ENCODE data around the gene SOCS6. TPM values are rescaled to one million over a fixed set of nuclear protein-coding genes. Genes with fewer than 3 reads are reported as not detected.
A peak's percentile ranks its signal among the peaks of the same experiment; 100 is the strongest.

SOCS6 gene
- total and polyA plus RNA-seq, 2 experiments from 2014 or later, result 4.4 to 13.3 TPM

GRCh38 chr18:70372450-70373041 is 83.7 kb downstream of the SOCS6 start:
- no peaks in the 10 kb centered on the region for H3K4me1 ChIP-seq (ENCODE audit: insufficient read depth)
- no peaks in the 10 kb centered on the region for H3K79me2 ChIP-seq (replicated peaks; ENCODE audit: insufficient read depth)
- H2AFZ ChIP-seq, result peak overlapping the region; percentile 86
- no peak overlapping the region for H3K27ac ChIP-seq (ENCODE audit: low read depth)
- no peak overlapping the region for H3K4me2 ChIP-seq
- no peaks in the 10 kb centered on the region for H4K20me1 ChIP-seq (replicated peaks; ENCODE audit: insufficient read depth)
- Mint-ChIP-seq H3K4me1 (peaks cover 3% of the 10 kb centered on the region; the same call in 1 of the 3 replicates), H3K9me3 (no peaks in the 10 kb centered on the region), H3K27ac (no peak overlapping the region), H3K4me3 (no peak overlapping the region), H3K36me3 (ENCODE audit: low read depth) (no peaks in the 10 kb centered on the region; the same call in 2 of the 3 replicates), H3K27me3 (ENCODE audit: insufficient read depth, low read depth, poor library complexity) (no peaks in the 10 kb centered on the region)
- ATAC-seq (no peak), DNase-seq (ENCODE audit: low spot score) (no peak)
- H3K4me3 ChIP-seq, result no peak overlapping the region
- no peak for TF ChIP-seq EZH2 (IDR thresholded peaks at IDR 0.05; ENCODE audit: low read depth, unreplicated experiment)
- TF ChIP-seq ZNF331 (CRISPR knock-in tag; IDR thresholded peaks at IDR 0.05; ENCODE audit: low read depth), result no peak
- TF ChIP-seq STAT1 (IDR thresholded peaks at IDR 0.05; ENCODE audit: unreplicated experiment), result no peak
- no peak for TF ChIP-seq ZNF462 (CRISPR knock-in tag; IDR thresholded peaks at IDR 0.05)
- TF ChIP-seq ZNF114 (CRISPR knock-in tag; IDR thresholded peaks at IDR 0.05), result no peak
- no peak for TF ChIP-seq CREB1 (CRISPR knock-in tag; IDR thresholded peaks at IDR 0.05; ENCODE audit: low read depth)
- TF ChIP-seq NANOG (IDR thresholded peaks at IDR 0.05; ENCODE audit: borderline replicate concordance), result no peak
- no peak for TF ChIP-seq JUNB (IDR thresholded peaks at IDR 0.05; ENCODE audit: unreplicated experiment)
- TF ChIP-seq POLR2AphosphoS5 (IDR thresholded peaks at IDR 0.05; ENCODE audit: low read depth), result no peak
- TF ChIP-seq REST (IDR thresholded peaks at IDR 0.05; ENCODE audit: unreplicated experiment), result no peak
- TF ChIP-seq EZH2phosphoT487 (IDR thresholded peaks at IDR 0.05; ENCODE audit: unreplicated experiment), result no peak
- TF ChIP-seq CTCF (conservative IDR thresholded peaks at IDR 0.05; ENCODE audit: low read depth in 2 of 2), result no peak
- TF ChIP-seq ETS1 (IDR thresholded peaks at IDR 0.05), result no peak
- H3K27me3 ChIP-seq (ENCODE audit: insufficient read depth), result no peaks in the 10 kb centered on the region
- H3K9me2 ChIP-seq (ENCODE audit: insufficient read depth), result no peaks in the 10 kb centered on the region
- H3K36me3 ChIP-seq (ENCODE audit: insufficient read depth), result no peaks in the 10 kb centered on the region
- no peaks in the 10 kb centered on the region for H3F3A ChIP-seq (replicated peaks; ENCODE audit: low read depth)

Measured in GM23338 (cell line).